HG03432 (cell line): ENCODE measurements around the gene ALPP.
"Not testable (repeated sequence)": the region's sequence is repeated elsewhere in the genome, so short reads cannot be mapped to it uniquely, and the experiment has no call there.

Experiments used
- ATAC-seq: cut with Tn5 transposase; IDR thresholded peaks from one replicate; pipeline ENCODE4 v1.9.1; 2021; ENCODE audit warnings: mild to moderate bottlenecking, moderate library complexity; ENCODE audit not compliant: unreplicated experiment

Gene ALPP

DNA sequence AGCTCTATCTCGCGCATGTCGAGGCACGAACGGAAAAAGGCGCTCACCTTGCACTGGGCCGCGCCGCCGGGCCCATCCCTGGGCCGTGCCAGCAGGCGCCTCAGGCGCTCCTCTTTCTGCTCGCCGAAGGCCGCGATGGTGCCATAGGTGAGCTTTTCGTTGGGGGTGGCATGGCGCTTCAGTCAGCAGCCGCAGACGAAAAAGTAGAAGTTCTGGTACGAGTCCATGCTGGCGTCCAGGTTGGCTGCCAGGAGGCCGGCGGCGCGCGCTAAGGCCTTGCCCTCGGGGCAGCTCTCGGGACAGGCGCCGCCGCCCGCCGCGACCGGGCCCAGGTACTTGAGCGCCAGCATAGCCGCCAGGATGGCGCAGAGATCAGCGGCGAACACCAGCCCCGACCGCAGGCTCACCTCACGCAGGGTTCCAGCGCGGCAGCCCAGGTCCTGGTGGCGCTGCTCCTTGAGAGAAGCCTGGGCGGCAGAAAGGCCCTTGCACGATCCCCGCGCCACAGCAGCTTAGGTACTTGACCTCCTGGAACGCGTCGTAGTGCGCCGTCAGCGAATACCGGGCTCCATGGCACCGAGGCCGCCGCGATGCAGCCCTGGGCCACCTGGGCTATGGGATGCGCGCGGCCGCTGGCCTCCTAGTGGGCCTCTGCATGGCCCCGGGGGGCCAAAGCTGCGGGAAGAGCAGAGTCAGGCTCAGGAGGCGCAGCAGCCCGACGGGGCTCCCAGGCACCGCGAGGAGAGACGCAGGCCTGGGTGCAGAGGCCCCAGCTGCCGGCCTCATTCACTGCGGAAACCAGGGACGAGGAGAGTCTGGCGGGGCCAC, 40.9 kb downstream of the ALPP start:
- no peak for ATAC-seq

DNA sequence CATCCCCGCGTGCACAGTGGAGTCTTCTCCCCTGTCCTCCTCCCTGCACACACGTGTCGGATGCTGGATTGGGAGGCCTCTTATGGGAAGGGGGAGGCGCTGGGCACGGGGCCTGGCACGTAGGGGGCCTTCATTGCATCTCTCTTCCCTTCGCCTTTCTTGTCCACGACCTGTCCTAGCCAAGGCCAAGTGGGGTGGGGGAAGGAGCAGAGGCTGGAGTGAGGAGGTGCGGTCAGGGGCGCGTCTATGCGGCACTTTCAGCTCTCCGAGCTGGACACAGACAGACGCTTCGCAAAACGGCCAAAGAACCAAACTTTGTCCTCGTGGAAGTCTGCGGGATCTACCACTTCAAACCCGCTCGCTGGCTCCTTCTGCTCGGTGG, 41.5 kb downstream of the ALPP start:
- no peak for ATAC-seq

DNA sequence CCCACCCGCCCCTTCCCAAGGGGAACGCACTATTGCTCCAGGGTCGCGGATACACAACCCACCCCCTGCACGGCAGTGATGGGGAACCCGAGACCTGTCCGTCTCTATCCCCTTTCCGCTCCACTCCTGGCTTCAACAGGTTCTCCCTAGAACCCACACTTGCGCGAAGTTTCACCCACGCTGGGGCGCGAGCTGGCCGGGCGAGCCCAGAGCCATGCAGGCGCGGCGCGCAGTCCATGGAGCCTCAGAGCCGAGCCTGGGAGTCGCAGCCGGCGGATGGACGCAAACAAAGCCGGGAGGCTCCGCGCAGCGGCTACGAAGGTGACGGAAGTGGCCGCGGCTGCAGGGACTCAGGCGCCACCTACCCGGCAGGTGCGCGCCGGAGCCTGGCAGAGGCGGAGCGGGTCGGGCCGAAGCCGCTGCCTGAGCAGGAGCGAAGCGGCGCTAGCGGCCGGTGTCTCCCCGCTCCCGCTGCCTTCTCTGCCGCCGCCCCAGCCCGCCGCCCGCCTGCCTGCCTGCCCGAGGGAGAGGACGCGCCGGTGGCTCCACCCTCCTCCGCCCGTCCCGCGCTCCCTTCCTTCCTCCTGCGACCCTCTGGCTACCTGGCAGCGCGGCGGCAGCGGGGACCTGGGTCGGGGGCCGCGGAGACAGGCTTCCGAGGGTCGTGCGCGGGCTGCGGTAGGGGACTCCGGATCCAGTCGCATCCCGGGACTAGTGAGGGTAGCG, 42.1 kb downstream of the ALPP start:
- ATAC-seq, result no peak

DNA sequence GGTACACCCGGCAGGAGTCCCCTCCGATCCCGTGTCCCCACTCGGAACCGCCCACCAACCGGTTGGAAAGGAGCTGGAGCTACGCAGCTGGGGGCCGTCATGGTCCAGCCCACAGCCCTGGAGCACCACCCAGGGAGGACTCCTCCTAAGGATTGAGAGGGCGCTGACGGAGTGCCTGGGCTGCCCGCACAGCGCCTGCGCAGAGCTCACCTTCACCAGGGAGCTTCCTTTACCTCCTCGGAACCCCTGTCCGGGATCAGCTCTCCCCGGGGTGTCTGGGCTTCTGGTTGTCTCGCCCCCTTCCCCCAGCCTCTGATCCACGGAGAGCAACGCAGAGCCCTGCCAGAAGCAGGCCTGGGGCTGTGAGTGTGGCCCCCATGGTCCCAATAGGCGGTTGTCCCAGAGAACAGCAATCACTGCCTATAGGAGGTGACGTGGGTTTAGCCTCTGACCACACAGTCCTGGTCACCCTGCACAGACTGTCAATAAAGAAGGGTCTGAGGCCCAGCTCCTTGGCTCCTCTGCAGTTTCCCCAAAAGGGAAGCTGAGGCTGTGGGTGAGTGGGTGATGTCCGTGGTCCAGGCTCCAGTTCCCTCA, 42.7 kb downstream of the ALPP start:
- no peak for ATAC-seq

DNA sequence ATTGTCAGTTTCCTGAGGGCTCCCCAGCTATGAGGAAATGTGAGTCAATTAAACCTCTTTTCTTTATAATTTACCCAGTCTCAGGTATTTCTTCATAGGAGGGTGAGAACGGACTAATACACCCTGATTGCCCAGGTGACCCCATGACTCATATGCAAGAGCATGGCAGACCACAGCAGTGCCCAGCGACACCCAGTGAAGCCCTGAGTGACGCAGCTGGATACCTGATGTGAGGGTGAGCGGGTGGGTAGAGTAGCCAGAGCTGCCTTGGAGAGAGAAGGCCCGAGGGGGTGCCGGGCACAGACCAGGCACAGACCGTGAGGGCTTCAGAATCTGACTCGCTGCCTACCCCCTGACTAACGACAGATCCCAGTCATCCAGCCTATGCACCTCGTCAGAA, 43.5 kb downstream of the ALPP start:
- no peak for ATAC-seq

DNA sequence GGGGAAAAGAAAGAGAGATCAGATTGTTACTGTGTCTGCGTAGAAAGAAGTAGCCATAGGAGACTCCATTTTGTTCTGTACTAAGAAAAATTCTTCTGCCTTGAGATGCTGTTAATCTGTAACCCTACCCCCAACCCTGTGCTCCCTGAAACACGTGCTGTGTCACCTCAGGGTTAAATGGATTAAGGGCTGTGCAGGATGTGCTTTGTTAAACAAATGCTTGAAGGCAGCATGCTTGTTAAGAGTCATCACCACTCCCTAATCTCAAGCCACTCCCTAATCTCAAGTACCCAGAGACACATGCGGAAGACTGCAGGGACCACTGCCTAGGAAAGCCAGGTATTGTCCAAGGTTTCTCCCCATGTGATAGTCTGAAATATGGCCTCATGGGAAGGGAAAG, 44.4 kb downstream of the ALPP start:
- not testable (repeated sequence) for ATAC-seq

DNA sequence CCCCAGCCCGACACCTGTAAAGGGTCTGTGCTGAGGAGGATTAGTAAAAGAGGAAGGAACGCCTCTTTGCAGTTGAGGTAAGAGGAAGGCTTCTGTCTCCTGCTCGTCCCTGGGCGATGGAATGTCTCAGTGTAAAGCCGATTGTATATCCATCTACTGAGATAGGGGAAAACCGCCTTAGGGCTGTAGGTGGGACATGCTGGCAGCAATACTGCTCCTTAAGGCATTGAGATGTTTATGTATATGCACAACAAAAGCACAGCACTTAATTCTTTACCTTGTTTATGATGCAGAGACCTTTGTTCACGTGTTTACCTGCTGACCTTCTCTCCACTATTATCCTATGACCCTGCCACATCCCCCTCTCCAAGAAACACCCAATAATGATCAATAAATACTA, 44.9 kb downstream of the ALPP start:
- not testable (repeated sequence) for ATAC-seq

DNA sequence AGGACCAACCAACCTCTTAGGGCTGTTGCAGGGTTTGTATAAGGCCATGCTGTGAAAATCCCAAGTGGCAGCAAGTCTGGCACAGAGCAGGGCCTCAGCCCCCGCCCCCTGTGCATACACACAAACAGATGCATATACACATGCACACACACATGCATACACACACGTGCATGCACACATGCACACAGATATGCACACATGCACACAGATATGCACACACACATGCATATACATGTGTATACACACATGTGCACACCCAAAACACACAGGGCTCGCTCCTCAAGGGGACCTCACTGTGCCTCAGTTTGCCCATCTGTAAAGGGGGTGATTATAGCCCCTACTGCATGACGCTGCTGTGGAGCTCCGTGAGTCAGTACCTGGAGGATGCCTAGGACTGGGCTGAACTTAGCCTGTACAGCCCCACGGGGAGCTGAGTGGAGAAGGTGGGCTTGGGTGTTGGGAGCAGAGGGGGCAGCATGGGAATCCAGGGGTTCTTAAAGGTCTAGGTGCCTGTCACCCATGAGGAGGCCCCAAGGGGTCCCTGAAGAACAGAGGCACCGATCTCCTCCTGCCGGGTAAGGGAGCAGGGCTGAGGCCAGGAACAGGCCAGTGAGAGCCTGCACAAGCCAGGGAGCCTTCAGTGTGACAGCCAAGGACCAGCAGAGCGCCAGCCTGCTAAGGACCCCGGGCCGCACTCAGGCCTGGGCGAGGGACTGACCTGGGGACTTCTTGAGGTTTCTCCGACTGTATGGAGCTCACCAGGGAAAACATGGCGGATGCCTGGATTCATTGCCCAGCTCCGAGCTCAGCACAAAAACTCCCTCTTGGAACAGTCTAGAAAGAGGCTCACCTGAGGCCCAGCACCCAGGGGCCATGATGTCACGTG, 53.4 kb downstream of the ALPP start:
- ATAC-seq, result no peak
